SK-N-MC (cell line): ENCODE results near the gene C1QTNF5.

Experiments
- EZH2 ChIP-seq: fragments of 200-600 bp; sonication (generic); IDR thresholded peaks from one replicate; pipeline ENCODE4 v1.6.1; 2017; ENCODE audit warnings: antibody characterized with exemption
- FOXP2 ChIP-seq: optimal IDR thresholded peaks from 2 replicates; pipeline ENCODE3; 2011; ENCODE audit warnings: mild to moderate bottlenecking, moderate library complexity; ENCODE audit not compliant: insufficient read depth; ENCODE audit errors: extremely low read length, control extremely low read depth
- POLR2AphosphoS5 ChIP-seq: IDR thresholded peaks from 2 replicates; pipeline ENCODE4 v1.6.1; 2012; ENCODE audit warnings: mild to moderate bottlenecking, low read depth, low read length, borderline replicate concordance

- no peak for TF ChIP-seq POLR2AphosphoS5
- no peak for TF ChIP-seq EZH2
- no peak for TF ChIP-seq FOXP2
These were observed 3.0 kb upstream of the C1QTNF5 start for GRCh38 chr11:119343726-119344125.
